COLO829 (cell line): ENCODE data around the gene JADE3.
A peak's percentile ranks its signal among the peaks of the same experiment; 100 is the strongest.
"Not testable (repeated sequence)": the region's sequence is repeated elsewhere in the genome, so short reads cannot be mapped to it uniquely, and the experiment has no call there.

Experiments used
- DNase-seq: peaks from one replicate; pipeline ENCODE4 v3.0.0; 2012; ENCODE audit warnings: low spot score

Gene JADE3

DNA sequence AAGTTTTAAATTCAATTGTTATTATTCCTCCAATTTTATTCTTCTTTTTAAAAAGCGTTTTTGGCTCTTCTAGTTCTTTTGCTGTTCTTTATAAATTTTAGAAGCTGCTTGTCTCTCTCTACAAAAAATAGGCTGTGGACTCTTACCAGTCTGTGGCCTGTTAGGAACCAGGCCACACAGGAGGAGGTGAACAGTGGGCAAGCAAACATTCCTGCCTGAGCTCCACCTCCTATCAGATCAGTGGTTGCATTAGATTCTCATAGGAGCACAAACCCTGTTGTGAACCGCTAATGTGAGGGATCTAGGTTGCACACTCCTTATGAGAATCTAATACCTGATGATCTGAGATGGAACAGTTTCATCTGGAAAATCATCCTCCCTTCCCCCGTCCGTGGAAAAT is 23.1 kb downstream of the JADE3 start:
- DNase-seq = no peak

DNA sequence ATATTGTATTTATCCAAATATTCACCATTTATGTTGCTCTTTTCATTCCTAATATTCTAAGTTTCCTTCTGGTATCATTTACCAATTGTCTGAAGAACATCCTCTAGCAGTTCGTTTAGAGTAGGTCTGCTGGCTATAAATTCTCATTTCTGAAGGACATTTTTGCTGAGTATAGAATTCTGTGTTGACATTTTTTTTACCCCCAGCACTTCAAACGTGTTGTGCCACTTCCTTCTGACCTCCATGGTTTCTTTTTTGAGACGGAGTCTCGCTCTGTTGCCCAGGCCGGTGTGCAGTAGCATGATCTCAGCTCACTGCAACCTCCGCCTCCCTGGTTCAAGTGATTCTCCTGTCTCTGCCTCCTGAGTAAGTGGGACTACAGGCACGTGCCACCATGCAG is 26.4 kb downstream of the JADE3 start:
- no peak for DNase-seq

DNA sequence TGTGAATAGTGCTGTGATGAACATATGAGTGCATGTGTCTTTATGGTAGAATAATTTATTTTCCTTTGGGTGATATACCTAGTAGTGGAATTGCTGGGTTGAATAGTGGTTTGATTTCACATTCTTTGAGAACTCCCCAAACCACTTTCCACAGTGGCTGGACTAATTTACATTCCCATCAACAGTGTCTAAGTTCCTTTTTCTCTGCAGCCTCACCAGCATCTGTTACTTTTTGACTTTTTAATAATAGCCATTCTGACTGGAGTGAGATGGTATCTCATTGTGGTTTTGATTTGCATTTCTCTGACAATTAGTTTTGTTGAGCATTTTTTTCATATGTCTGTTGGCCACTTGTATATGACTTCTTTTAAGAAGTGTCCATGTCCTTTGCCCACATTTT is 29.1 kb downstream of the JADE3 start:
- DNase-seq = no peak

DNA sequence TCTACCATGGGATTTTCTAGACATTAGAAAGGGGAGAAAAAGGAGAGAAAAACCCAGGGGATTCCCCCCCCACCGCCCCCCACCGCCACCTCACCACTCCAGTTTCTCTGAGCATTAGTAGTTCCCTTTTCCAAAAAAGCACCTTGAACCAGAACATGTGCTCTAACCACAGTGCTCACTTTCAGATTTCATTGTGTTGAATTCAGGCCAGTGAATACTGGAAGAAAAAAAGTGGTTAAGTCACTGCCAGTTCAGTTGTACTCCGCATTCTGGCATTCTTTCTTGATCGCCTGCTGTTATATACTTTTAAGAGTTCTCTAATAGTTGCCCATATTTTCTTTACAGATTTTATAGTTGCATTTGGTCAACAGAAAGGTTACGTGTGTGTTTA is 40.9 kb downstream of the JADE3 start:
- no peak for DNase-seq

DNA sequence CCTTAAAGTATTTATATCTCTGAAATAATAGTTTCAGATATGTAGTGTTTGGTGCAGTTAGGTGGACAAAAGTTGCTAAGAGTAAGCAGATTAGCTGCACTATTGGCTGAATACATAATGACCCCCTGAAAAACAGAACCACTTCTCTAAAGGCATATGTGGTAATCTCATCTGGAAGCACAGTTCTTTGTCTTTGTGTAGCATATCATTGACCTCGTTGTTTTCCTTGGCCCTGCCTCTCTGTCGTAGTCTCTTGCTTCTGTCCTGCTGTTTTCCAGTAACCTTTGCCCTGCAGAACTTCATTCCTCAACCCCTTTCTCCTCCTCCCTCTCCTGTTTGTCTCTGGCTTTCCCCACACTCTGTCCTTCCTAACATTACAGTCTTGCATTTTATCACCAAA is 41.4 kb downstream of the JADE3 start:
- no peak for DNase-seq

DNA sequence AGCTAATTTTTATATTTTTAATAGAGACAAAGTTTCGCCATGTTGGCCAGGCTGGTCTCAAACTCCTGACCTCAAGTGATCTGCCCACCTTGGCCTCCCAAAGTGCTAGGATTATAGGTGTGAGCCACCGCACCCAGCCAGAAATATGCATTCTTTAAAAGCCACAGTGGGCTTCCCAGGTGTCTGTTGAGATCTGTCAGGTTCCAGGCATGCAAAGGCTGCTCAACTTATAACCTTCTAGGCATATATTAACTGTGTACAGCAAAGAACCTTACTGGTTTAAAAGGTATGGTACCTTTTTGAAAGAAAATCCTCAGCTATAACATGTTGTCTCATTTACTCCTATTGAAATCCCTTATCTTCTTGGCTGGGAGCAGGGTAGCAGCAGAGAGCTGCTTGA is 42.5 kb downstream of the JADE3 start:
- DNase-seq = no peak

DNA sequence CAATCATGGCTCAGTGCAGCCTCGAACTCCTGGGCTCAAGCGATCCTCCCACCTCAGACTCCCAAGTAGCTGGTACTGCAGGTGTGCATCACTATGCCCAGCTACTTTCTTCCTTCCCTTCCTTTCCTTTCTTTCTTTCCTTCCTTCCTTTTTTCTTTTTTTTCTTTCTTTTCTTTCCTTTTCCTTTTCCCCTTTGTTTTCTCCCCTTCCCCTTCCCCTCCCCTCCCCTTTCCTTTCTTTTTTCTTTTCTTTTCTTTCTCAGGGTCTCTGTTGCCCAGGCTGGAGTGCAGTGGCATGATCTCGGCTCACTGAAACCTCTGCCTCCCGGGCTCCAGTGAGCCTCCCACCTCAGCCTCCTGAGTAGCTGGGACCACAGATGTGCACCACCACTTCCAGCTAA is 44.4 kb downstream of the JADE3 start:
- DNase-seq = not testable (repeated sequence)

DNA sequence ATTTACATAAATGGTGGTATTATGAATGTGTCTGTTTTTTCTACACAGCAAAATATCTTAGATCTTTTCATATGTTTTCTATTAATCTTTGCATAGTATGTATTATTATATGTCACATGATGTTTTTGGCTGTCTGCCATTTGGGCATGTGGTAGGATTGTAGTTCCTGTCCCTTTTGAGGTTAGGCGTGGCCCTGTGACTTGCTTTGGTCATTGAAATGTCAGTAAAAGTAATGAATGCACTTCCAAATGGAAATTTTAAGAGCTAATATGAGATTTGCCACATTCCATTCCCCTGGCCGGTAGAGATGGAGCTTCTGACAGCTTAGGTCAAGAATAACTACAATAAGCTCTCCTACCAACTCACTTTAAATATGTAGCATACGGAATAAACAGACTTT is 45.1 kb downstream of the JADE3 start:
- no peak for DNase-seq

DNA sequence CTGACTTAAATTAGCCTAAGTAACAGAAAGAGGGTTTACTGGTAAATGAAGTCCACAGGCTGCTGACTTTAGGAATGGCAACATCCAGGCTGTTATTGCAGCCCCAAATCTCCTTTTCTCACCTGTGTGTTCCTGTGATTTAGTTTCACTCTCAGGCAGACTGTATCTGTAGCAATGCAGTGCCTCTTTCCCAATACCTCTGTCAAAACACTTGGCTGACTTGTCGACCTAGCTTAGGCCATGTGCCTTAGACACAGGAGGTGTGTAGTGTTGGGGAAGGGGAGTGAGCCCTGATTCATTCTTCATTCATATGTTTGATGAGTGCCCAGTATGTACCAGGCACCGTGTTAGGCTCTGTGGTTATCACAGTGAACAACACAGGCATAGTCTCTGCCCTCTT is 46.9 kb downstream of the JADE3 start:
- DNase-seq = no peak

DNA sequence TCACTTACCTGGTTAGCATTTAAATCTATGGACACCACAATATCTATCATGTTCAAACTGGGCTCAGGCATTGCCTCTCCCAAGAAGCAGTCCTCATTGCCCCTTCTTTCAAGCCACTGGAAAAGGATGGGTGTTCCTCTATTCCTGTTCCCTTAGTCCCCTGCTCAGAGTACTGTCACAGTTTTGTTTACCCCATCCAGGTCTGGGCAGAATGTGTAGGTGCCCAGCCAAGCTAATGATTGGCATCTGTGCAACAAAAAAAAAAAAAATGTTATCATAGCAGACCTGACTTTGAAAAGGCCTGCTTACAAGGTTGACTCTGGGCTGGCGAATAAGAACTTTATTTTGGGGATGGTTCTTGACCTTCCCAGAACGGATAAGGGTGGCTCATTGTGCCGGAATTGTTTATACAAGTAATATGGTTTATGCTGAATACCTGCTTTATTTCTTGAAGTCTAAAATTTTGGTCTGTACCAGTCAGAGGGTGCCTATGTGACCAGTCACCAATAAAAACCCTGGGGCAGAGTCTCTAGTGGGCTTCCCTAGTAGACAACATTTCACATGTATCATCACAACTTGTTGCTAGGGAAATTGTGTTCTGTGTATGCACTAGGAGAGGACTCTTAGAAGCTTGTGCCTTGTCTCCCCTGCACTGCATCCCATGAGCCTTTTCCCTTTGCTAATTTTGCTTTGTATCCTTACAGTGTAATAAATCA is 47.9 kb downstream of the JADE3 start:
- DNase-seq = no peak

DNA sequence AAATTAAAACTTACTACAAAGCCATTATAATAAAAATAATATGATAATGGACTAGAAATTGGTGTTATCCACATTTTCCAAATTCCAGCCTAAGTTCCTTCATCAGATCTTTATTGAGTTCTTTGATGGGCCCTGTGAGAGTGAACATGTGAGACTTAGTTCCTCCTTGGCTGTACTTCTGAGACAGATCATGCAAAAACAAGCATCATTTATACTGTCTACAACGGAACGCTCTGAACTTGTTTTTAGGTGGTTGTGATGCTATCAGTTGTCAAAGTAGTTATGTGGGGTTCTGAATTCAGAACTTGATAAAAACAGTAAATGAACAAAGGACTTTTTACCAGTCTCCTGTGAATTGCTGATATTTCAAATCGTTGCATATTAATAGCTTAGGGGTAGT is 48.9 kb downstream of the JADE3 start:
- DNase-seq = no peak

DNA sequence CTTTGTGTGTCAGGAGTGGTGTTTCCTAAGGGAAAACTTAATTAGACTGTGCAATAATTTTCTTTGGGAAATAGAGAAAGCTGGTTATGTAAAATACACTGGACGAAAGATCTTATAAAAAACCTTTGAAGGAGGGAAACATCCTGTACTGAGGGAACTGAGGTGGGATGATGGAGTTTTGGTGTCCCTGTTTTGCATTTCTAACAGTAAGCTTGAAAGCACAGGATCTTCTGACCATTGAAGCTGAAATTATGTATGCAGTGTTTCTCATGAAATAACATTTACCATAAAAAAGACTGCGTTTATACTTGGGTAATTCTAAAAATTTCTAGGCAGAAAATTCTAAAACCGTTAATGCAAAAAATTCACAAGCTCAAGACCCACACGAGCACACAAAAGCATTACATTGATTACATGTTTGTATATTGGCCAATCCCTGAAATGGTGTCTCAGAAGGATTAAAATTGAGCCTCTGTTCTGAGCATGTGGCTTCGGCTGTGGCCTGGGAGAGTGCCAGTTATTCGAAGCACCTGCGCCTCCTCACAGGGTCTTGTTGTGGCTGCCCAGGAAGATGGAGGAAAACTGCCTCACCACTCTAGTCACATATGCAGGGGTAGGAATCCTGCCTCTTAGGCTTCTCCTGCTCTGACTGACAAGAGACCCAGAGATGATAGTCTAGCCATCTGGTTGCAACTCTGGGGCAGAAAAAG is 49.5 kb downstream of the JADE3 start:
- no peak for DNase-seq

DNA sequence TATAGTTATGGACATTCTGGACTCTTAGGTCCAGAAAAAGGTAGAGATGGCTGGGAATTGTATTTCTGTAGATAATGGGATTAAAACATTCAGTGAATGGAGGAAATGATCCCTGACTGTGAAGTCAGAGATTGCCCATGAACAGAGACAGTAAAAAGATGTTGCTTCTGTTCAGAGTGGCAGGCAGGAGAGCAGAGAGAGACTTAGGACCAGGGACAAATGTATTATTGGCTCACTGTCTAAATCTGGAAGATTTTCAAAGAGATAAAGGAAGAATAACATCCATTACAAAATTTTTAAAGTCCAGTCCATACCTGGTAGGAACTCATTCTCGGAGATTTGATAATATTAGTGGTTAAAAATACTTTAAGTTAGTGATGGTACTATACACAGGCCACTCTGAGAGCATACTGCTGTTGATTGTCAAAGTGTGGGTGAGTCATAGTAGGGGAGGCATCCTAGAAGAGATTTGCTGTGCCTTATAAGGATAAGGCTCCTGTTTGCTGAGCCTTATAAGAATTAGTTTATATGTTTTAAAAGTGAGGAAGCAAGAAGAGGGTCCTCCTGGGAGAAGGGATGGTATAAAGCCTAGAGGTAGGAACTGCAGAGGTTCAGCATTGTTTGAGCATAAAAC is 53.0 kb downstream of the JADE3 start:
- peak; percentile 31 for DNase-seq

DNA sequence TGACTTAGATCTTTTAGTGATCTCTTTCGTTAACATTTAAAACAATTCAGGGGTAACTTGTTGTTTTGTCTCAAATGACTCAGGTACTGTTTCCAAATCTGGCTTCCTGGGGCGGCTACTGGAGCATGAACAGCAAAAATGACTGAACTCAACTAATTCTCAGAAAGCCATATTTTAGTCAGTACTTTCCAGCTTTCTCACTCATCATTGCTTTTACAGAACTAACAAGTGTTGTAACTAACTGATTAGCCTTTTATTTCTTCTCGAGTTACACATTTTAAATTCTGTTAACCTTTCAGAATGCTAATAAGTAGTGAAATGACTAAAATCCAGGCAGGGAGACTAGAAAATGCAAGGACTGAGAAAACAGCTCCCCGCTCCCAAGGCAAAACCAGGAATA is 55.3 kb downstream of the JADE3 start:
- DNase-seq = no peak

DNA sequence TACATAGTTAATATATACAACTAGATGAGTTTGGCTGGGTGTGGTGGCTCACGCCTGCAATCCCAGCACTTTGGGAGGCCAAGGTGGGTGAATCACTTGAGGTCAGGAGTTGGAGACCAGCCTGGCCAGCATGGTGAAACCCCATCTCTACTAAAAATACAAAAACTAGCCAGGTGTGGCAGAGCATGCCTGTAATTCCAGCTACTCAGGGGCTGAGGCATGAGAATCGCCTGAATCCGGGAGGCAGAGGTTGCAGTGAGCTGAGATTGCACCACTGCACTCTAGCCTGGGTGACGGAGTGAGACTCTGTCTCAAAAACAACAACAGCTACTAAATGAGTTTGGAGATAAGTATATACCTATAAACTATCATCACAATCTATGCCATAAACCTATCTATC is 64.8 kb downstream of the JADE3 start:
- DNase-seq = not testable (repeated sequence)

DNA sequence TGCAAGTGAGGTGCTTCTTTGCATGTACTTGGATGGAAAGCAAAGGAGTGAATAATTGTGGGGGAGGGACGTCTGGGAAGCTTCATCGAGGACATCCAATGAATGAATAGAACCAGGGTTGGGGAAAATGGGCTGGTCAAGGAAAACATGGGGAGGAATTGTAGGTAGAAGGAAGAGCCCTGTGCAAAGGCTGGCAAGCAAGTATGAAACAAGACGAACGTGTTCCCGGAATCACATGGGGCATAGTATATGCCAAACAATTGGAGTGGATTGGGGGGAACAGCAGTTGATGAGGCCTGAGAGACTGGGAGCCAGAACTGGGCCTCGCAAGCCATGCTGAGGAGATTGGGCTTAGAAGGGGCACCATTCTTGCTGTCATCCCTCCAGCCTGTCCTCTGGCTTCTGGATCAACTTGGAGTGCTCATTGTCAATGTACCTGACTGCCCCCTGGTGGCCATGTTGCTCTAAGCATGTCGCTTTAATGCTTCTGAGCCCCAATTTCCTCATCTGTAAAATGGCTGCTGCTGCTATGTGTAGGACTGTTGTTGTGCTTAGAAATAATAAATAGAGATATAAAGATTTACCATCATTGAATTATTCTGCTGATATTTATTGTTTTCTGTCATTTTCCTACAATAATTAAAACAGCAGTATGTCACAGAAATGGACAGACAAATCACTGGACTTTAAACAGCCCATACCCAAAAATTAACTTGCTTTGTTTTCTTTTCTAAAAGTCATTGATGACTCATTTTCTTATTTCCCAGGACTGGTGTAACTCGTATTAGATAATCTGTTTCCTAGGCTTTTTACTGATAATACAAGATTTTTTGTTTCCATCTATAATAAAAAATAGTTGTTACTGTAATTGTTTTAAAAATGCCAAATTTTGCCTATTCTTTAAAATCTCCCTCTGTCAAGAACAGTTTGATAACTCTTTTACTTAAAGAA is 66.4 kb downstream of the JADE3 start:
- peak; percentile 51 for DNase-seq

DNA sequence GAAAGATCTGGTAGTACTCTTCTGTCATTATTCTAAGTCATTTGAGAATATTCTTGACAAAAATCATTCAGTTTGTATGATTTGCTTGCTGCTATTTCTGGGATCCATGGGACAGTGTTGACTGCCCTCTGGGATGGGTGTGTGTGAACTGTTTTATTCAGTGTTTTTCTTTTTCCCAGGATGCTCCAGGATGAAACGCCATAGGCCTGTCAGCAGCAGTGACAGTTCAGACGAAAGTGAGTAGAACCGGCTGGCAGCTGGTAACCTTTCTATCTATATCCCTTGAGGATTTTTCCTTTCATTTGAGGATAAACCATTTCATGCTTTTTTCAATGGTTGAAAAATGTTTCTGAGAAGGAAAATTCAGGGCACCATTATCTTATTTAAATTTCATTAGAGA is 72.5 kb downstream of the JADE3 start:
- DNase-seq = no peak

DNA sequence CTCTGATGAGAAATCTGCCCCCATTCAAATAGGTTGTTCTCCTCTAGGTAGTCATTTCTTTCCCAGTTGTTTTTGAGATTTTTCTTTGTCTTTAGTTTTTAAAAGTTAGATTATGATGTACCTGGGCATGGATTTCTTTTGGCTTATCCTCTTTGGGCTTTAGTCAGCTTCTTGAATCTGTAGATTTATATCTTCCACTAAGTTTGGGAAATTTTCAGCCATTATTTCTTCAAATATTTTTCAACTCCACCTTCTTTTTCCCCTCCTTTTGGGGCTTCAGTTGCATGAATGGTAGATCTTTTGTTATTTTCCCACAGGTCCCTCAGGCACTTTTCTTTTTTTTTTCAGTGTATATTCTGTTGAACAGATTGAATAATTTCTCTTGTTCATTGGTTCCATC is 77.3 kb downstream of the JADE3 start:
- DNase-seq = no peak

DNA sequence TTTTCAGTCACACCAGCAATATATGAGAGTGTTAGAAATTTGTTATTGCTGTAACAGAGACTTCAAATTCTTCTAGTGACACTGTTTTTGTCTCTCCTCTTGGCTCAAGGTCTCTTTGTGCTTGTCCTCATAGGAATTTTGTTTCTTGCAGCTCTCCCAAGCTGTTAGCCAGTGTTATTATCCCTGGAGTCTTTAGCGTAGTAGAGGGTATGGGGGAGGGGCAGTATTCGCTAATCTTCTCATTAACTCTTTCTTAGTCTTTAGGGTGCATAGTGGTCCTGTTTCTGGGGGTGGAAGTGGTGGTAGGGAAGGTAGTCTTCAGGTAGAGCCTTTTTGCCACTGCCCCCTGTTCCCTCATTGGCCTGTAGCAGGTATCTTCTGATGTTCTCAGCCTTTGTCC is 79.4 kb downstream of the JADE3 start:
- no peak for DNase-seq

DNA sequence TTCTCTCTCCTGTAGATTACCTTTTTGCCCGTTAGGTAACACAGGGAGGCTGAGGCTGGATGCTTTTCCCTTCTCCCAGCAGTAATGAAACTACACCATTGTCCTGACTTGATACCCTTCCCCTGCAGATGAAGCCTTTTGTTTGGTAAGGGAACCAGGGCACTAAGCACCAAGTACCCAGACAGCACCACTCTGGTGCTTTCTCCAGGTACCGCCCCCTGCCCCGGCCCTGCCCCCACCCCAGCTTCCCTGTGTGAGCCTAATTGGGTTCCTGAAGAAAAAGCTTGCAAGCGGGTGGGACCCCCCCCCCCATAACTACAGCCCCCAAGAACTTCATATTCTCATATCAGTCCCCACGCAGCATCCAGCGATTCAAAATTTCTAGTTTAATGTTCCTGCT is 79.8 kb downstream of the JADE3 start:
- DNase-seq = no peak

DNA sequence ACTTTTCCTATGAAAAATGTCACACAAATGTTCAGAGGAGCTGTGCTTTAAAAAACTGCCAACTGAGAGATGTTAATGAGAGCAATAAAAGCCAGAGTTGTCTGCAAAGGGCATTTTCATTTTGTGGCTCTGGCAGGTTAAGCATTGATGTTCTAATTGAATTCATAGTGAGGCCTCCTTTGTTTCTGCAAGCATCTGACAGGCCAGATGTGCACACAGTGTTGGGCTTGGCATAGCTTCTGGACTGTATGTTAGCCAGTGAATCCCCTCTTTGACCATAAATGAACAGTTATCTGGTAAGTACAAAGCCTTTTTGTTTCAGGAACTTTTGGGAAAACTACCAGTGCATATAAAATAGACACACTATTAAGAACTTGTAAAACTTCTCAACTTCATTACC is 81.9 kb downstream of the JADE3 start:
- peak; percentile 56 for DNase-seq

DNA sequence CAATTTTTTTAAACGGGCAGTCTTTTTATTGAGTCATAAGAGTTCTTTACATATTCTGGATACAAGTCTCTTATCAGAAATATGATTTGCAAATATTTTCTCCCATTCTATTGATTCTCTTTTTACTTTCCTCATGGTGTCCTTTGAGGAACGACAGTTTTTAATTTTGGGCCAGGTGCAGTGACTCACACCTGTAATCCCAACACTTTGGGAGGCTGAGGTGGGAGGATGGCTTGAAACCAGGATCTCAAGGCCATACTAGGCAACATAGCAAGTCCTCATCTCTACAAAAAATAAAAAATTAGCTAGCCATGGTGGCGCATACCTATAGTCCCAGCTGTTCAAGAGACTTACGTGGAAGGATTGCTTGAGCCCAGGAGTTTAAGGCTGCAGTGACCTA is 99.9 kb downstream of the JADE3 start:
- DNase-seq = no peak
